OCI-LY3 (cell line): ENCODE results near the gene DAB2.

Experiments used
- H2AFZ ChIP-seq: fragments of 200-600, 300-600 bp; shearing (Covaris generic); 2 replicates; pipeline ENCODE4 v1.6.0; 2014; ENCODE audit warnings: antibody characterized with exemption, low read depth, low read length
- H3K27ac ChIP-seq: fragments of 200-600, 300-600 bp; sonication (generic); 2 replicates; pipeline ENCODE4 v1.5.1; 2014; ENCODE audit warnings: mild to moderate bottlenecking, low read length, moderate library complexity, mixed read lengths
- H3K27me3 ChIP-seq: fragments of 200-600, 300-600 bp; sonication (generic); 2 replicates; pipeline ENCODE4 v1.6.1; 2014; ENCODE audit warnings: low read depth, low read length, mixed read lengths
- H3K36me3 ChIP-seq: fragments of 200-600, 300-600 bp; sonication (generic); replicated peaks from 2 replicates; pipeline ENCODE3; 2014; ENCODE audit warnings: low read depth, low read length, mixed read lengths
- H3K4me1 ChIP-seq: fragments of 300-600, 200-600 bp; sonication (generic); 2 replicates; pipeline ENCODE4 v1.6.1; 2014; ENCODE audit warnings: low read length, mixed read lengths
- H3K4me2 ChIP-seq: fragments of 200-600, 300-600 bp; sonication (generic); 2 replicates; pipeline ENCODE4 v1.6.1; 2014; ENCODE audit warnings: low read length, mixed read lengths
- H3K4me3 ChIP-seq: fragments of 300-600, 200-600 bp; sonication (generic); 2 replicates; pipeline ENCODE4 v1.5.1; 2014; ENCODE audit warnings: antibody characterized with exemption, mild to moderate bottlenecking, low read length, moderate library complexity
- H3K79me2 ChIP-seq: fragments of 300-600, 200-600 bp; shearing (Covaris generic); 2 replicates; pipeline ENCODE4 v1.6.1; 2014; ENCODE audit warnings: mild to moderate bottlenecking, low read length, mixed read lengths
- H3K9ac ChIP-seq: fragments of 300-600, 200-600 bp; shearing (Covaris generic); 2 replicates; pipeline ENCODE4 v1.6.0; 2014; ENCODE audit warnings: mild to moderate bottlenecking, low read length, moderate library complexity
- H3K9me3 ChIP-seq: fragments of 200-600, 300-600 bp; shearing (Covaris generic); 2 replicates; pipeline ENCODE4 v1.6.1; 2014; ENCODE audit warnings: low read length, mixed read lengths; ENCODE audit not compliant: insufficient read depth
- H4K20me1 ChIP-seq: fragments of 200-600, 300-600 bp; sonication (generic); 2 replicates; pipeline ENCODE4 v1.6.1; 2016; ENCODE audit warnings: low read length, mixed read lengths; ENCODE audit not compliant: insufficient read depth
- EZH2phosphoT487 ChIP-seq: fragments of 200-600 bp; shearing (Covaris generic); IDR thresholded peaks from 2 replicates; pipeline ENCODE4 v1.6.1; 2018; ENCODE audit warnings: antibody characterized with exemption, mixed run types, low read depth
- TF ChIP-seq, protein P1 (sequence below): fragments of 200-600, 300-600 bp; sonication (generic); IDR thresholded peaks from 2 replicates; pipeline ENCODE4 v1.5.1; 2014; ENCODE audit warnings: antibody characterized with exemption, low read length, low read depth

The DAB2 gene

GRCh38 chr5:39399135-39400036 is 25.4 kb downstream of the DAB2 start:
- Histone ChIP-seq H3K79me2 (no peaks in the 10 kb centered on the region), H3K9me3 (no peaks in the 10 kb centered on the region), H3K27ac (peak overlapping the region; percentile 37), H4K20me1 (no peaks in the 10 kb centered on the region), H3K4me2 (peak overlapping the region; percentile 37), H2AFZ (peak overlapping the region; percentile 72; the same call in 1 of the 2 replicates), H3K4me3 (no peak overlapping the region), H3K27me3 (no peaks in the 10 kb centered on the region), H3K36me3 (no peaks in the 10 kb centered on the region), H3K9ac (no peak overlapping the region), H3K4me1 (peaks cover 14% of the 10 kb centered on the region)
- TF ChIP-seq, protein P1, sequence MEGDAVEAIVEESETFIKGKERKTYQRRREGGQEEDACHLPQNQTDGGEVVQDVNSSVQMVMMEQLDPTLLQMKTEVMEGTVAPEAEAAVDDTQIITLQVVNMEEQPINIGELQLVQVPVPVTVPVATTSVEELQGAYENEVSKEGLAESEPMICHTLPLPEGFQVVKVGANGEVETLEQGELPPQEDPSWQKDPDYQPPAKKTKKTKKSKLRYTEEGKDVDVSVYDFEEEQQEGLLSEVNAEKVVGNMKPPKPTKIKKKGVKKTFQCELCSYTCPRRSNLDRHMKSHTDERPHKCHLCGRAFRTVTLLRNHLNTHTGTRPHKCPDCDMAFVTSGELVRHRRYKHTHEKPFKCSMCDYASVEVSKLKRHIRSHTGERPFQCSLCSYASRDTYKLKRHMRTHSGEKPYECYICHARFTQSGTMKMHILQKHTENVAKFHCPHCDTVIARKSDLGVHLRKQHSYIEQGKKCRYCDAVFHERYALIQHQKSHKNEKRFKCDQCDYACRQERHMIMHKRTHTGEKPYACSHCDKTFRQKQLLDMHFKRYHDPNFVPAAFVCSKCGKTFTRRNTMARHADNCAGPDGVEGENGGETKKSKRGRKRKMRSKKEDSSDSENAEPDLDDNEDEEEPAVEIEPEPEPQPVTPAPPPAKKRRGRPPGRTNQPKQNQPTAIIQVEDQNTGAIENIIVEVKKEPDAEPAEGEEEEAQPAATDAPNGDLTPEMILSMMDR, result no peak
- no peak for TF ChIP-seq EZH2phosphoT487

- Histone ChIP-seq H4K20me1 (no peaks in the 10 kb centered on the region), H3K4me2 (no peak overlapping the region), H3K27me3 (no peaks in the 10 kb centered on the region), H3K4me1 (peaks cover 14% of the 10 kb centered on the region), H3K9me3 (no peaks in the 10 kb centered on the region), H3K9ac (no peak overlapping the region), H2AFZ (no peak overlapping the region), H3K27ac (no peak overlapping the region), H3K4me3 (no peak overlapping the region), H3K36me3 (no peaks in the 10 kb centered on the region), H3K79me2 (no peaks in the 10 kb centered on the region)
- no peak for TF ChIP-seq EZH2phosphoT487
- TF ChIP-seq, protein P1, result no peak
Measured at GRCh38 chr5:39396843-39397242, 27.9 kb downstream of the DAB2 start.

DNA sequence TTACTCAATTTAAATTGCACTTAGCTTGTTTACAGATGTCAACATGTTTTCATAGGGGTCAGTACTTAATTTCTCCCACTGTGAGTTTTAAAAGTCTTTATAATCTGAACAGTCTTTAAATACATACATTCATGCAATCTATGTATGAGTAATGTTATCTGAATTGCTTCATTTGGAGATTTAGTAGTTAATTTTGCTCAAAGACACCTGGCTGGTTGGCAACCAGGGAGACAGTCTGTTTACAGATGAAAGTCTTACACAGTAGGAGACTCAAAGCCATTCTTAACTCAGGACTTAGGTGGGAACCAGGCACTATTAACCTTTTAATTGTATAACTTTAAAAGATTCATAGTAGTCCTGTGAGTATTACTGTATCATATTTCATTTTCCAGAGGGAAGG is 29.3 kb downstream of the DAB2 start:
- no peaks in the 10 kb centered on the region for H3K79me2 ChIP-seq
- H2AFZ ChIP-seq, result no peak overlapping the region
- no peak overlapping the region for H3K4me2 ChIP-seq
- peaks cover 14% of the 10 kb centered on the region for H3K4me1 ChIP-seq
- no peak for TF ChIP-seq EZH2phosphoT487
- TF ChIP-seq, protein P1, result no peak
- no peaks in the 10 kb centered on the region for H3K27me3 ChIP-seq
- no peaks in the 10 kb centered on the region for H4K20me1 ChIP-seq
- H3K9ac ChIP-seq, result no peak overlapping the region
- H3K36me3 ChIP-seq, result no peaks in the 10 kb centered on the region
- no peak overlapping the region for H3K27ac ChIP-seq
- H3K9me3 ChIP-seq, result no peaks in the 10 kb centered on the region
- H3K4me3 ChIP-seq, result no peak overlapping the region

- Histone ChIP-seq H3K9ac (no peak overlapping the region), H3K4me1 (peaks cover 14% of the 10 kb centered on the region), H3K4me2 (no peak overlapping the region), H2AFZ (no peak overlapping the region), H3K9me3 (no peaks in the 10 kb centered on the region), H3K79me2 (no peaks in the 10 kb centered on the region), H4K20me1 (no peaks in the 10 kb centered on the region), H3K27ac (no peak overlapping the region), H3K36me3 (no peaks in the 10 kb centered on the region), H3K4me3 (no peak overlapping the region), H3K27me3 (no peaks in the 10 kb centered on the region)
- TF ChIP-seq EZH2phosphoT487, result no peak
- TF ChIP-seq, protein P1, result no peak
Measured at GRCh38 chr5:39394946-39395345, 29.8 kb downstream of the DAB2 start.
